Aorta (tissue), 5 donors: ENCODE measurements around the gene RHBDL3. TPM values are rescaled to one million over a fixed set of nuclear protein-coding genes. Genes with fewer than 3 reads are reported as not detected.

Source experiments
- ATAC-seq: fragments of 200-7000 bp; cut with Tn5 transposase; one replicate; pipeline ENCODE4 v1.9.1; 2022; ENCODE audit warnings: moderate library complexity; ENCODE audit not compliant: low FRiP score
- DNase-seq, 2 donors: peaks; one replicate each; pipeline ENCODE4 v3.0.0-alpha.2; 2020
- H3K27ac ChIP-seq, 2 donors: one replicate each; pipeline ENCODE4 v1.5.1; 2013; ENCODE audit warnings: low read length in 2 of 2, mild to moderate bottlenecking in 2 of 2, moderate library complexity in 2 of 2, control low read depth in 1 of 2, inconsistent platforms in 1 of 2, low read depth in 1 of 2
- H3K27me3 ChIP-seq, 2 donors: one replicate each; pipeline ENCODE4 v1.6.1; 2013; ENCODE audit warnings: control low read depth in 1 of 2, low read length in 1 of 2, mild to moderate bottlenecking in 1 of 2, moderate library complexity in 1 of 2; ENCODE audit not compliant: insufficient read depth in 2 of 2, control insufficient read depth in 1 of 2
- H3K36me3 ChIP-seq, 2 donors: one replicate each; pipeline ENCODE4 v1.6.1; 2013; ENCODE audit warnings: control low read depth in 1 of 2, low read length in 1 of 2, mild to moderate bottlenecking in 1 of 2; ENCODE audit not compliant: insufficient read depth in 2 of 2, control insufficient read depth in 1 of 2
- H3K4me1 ChIP-seq, 2 donors: one replicate each; pipeline ENCODE4 v1.6.1; 2013; ENCODE audit warnings: low read length in 2 of 2, control low read depth in 1 of 2, mild to moderate bottlenecking in 1 of 2, moderate library complexity in 1 of 2; ENCODE audit not compliant: insufficient read depth in 2 of 2, control insufficient read depth in 1 of 2
- H3K4me3 ChIP-seq, 2 donors: one replicate each; pipeline ENCODE4 v1.5.1; 2013; ENCODE audit warnings: low read length in 2 of 2, control low read depth in 1 of 2, mild to moderate bottlenecking in 1 of 2
- H3K9me3 ChIP-seq: one replicate; pipeline ENCODE4 v1.6.1; 2013; ENCODE audit warnings: mild to moderate bottlenecking, low read length; ENCODE audit not compliant: control insufficient read depth
- WGBS, 2 donors: extraction: QIAGEN DNeasy Blood & Tissue Kit; methylation state at CpG; one replicate each; pipeline ENCODE4 v1.1.7; 2013; 5-methylcytosine and 5-hydroxymethylcytosine counted together
- intact Hi-C, 2 donors: fragments of 100-400 bp; cut with DNase I; formaldehyde crosslinking; loops; one replicate each; pipeline versions ENCODE4 v1.14.2 to v1.15.0; 2022
- polyA plus RNA-seq, 2 donors: library from polyadenylated mRNA; stranded (reverse); fragments of 200-250 nt; gene quantifications; one replicate each; pipeline ENCODE4 v1.2.3, GENCODE V29; 2013
- total RNA-seq, 2 donors: library from RNA; stranded (reverse); fragmentation: NEBNext Ultra II Directional; extraction: Animal tissue kit (Norgen Biotek cat#: 25700); gene quantifications; one replicate each; pipeline ENCODE4 v1.2.1, GENCODE V29; 2021
- donor health status: healthy with polysubstance abuse.
- donor health status: Bipolar disorder and iron deficiency.
- donor health status: DM: no; HTN: no; CAD: no.
- donor health status: DM: no; HTN: no; CAD: no.
- donor health status: DM: yes; HTN: yes; CAD: no.

Gene RHBDL3
- total and polyA plus RNA-seq, 4 donors: 0.29 to 1.0 TPM; not detected in 2

DNA sequence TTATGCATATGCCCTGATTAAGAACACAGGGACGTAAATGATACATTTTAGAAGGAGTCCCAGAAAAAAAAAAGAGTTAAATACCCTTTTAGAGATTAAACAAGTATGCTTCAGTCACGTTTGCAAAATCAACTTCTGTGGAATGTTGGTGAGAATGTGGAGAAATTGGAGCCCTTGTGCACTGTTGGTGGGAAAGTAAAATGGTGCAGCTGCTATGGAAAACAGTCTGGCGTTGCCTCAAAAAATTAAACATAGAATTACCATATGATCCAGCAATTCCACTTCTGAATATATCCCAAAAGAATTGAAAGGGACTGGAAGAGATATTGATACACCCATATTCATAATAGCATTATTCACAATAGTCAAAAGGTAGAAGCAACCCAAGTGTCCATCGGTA is 26.5 kb downstream of the RHBDL3 start:
- Histone ChIP-seq H3K27ac (no peak overlapping the region), H3K9me3 (no peaks in the 10 kb centered on the region), H3K27me3 (no peaks in the 10 kb centered on the region), H3K36me3 (no peaks in the 10 kb centered on the region), H3K4me1 (no peaks in the 10 kb centered on the region), H3K4me3 (no peak overlapping the region)
- DNase-seq: no peak
- WGBS, 2 donors: 39 to 48% methylated on average over 4 of the region's 4 CpGs
- intact Hi-C loops: no loop called here
- no peak for ATAC-seq

DNA sequence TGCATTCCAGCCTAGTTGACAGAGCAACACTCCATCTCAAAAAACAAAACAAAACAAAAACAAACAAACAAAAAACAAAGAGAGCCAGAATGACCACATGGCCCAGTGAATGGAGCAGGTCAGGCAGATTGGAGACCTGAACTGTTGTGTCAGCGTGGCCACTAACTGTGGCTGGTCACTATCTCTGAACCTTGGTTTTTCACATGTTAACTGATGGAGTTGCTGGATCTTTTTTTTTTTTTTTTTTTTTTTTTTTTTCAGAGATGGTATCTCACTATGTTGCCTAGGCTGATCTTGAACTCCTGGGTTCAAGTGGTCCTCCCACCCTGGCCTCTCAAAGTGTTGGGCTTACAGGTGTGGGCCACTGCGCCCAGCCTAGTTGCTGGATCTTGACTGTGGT is 31.8 kb downstream of the RHBDL3 start:
- H3K4me1 ChIP-seq: no peaks in the 10 kb centered on the region
- H3K27ac ChIP-seq: no peak overlapping the region
- ATAC-seq: no peak
- H3K9me3 ChIP-seq: no peaks in the 10 kb centered on the region
- no peak overlapping the region for H3K4me3 ChIP-seq
- no peaks in the 10 kb centered on the region for H3K36me3 ChIP-seq
- intact Hi-C loops: no loop called here
- WGBS, 2 donors: 93 to 97% methylated on average over 2 of the region's 2 CpGs
- no peaks in the 10 kb centered on the region for H3K27me3 ChIP-seq
- no peak for DNase-seq

DNA sequence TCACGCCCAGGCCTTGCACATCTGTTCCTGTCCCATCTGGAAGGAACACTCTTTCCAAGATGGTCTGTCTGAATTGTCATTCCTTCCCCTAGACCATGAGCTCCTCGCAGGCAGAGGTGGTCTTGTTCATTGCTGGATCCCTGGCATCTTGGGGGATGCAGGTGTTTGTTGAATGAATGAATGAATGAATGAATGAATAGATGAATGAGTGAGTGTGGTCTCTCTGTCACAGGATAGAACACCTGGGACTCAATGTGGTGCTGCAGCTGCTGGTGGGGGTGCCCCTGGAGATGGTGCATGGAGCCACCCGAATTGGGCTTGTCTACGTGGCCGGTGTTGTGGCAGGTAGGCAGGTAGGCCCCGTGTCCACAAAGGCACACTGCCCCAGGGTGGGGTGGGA is 32.2 kb downstream of the RHBDL3 start:
- no peak for ATAC-seq
- no peaks in the 10 kb centered on the region for H3K4me1 ChIP-seq
- 94 to 96% methylated on average over 6 of the region's 6 CpGs for WGBS, 2 donors

DNA sequence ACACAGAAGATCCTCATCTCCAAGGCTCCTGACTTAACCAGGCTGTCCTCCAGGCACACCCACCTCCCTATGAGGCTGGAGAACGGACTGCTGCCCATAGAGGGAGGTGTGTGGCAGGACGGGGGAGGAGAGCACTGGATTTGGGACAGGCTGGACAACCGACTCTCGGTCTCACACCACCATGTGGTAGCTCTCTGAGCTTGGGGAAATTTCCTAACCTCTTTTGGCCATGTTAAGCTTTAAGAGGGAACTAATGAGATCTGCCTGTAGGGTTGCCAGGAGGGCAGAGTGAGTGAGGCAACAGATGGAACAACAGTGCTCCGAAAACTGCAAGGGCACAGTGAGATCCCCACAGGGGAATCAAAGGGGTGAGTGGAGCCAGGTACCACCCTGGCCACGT is 32.7 kb downstream of the RHBDL3 start:
- WGBS, 2 donors: 66 to 67% methylated on average over 6 of the region's 6 CpGs
- no peak for DNase-seq
- Histone ChIP-seq H3K36me3 (no peaks in the 10 kb centered on the region), H3K27me3 (no peaks in the 10 kb centered on the region), H3K4me3 (no peak overlapping the region), H3K9me3 (no peaks in the 10 kb centered on the region), H3K4me1 (no peaks in the 10 kb centered on the region), H3K27ac (no peak overlapping the region)
- peak; percentile 26 for ATAC-seq
- intact Hi-C loops: no loop called here

More for the DNA sequence above, 32.2 kb downstream of the RHBDL3 start:
- no peak for DNase-seq
- Histone ChIP-seq H3K36me3 (no peaks in the 10 kb centered on the region), H3K27ac (no peak overlapping the region), H3K4me3 (no peak overlapping the region), H3K27me3 (no peaks in the 10 kb centered on the region), H3K9me3 (no peaks in the 10 kb centered on the region)
- intact Hi-C loops: no loop called here

GRCh38 chr17:32298721-32299579 is 33.3 kb downstream of the RHBDL3 start:
- WGBS, 2 donors: 54 to 59% methylated on average over 13 of the region's 13 CpGs
- H3K27ac ChIP-seq: no peak overlapping the region
- no peaks in the 10 kb centered on the region for H3K36me3 ChIP-seq
- no peaks in the 10 kb centered on the region for H3K4me1 ChIP-seq
- ATAC-seq: no peak
- no peak for DNase-seq
- H3K9me3 ChIP-seq: no peaks in the 10 kb centered on the region
- intact Hi-C loops: no loop called here
- H3K27me3 ChIP-seq: no peaks in the 10 kb centered on the region
- H3K4me3 ChIP-seq: no peak overlapping the region

GRCh38 chr17:32299580-32300164 is 34.0 kb downstream of the RHBDL3 start:
- no peak overlapping the region for H3K27ac ChIP-seq
- ATAC-seq (no peak), DNase-seq (no peak)
- no peak overlapping the region for H3K4me3 ChIP-seq
- H3K4me1 ChIP-seq: no peaks in the 10 kb centered on the region
- H3K27me3 ChIP-seq: no peaks in the 10 kb centered on the region
- WGBS, 2 donors: 87 to 91% methylated on average over 7 of the region's 7 CpGs
- no peaks in the 10 kb centered on the region for H3K9me3 ChIP-seq
- intact Hi-C loops: no loop called here
- no peaks in the 10 kb centered on the region for H3K36me3 ChIP-seq

DNA sequence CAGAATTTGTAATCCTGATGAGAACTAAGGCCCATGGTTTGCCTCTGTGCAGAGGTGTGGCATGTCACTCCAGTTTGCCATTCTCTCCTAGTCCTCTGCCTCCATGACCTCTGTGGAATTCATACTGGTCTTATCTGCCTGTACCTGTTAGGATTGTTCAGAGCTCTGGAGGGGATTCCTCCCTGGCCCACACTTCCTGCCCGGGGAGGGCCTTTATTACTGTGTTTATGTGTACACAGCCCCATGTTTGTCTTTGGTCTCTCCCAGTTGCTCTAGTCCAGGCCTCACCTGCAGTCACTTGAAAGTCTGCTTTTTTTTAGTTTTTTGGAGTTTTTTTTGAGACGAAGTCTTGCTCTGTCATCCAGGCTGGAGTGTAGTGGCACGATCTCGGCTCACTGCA is 36.4 kb downstream of the RHBDL3 start:
- H3K36me3 ChIP-seq: no peaks in the 10 kb centered on the region
- ATAC-seq: no peak
- intact Hi-C loops: no loop called here
- WGBS, 2 donors: 76 to 86% methylated on average over 4 of the region's 4 CpGs
- H3K27ac ChIP-seq: no peak overlapping the region
- H3K9me3 ChIP-seq: no peaks in the 10 kb centered on the region
- H3K4me3 ChIP-seq: no peak overlapping the region
- H3K4me1 ChIP-seq: no peaks in the 10 kb centered on the region
- no peaks in the 10 kb centered on the region for H3K27me3 ChIP-seq
- DNase-seq: no peak

GRCh38 chr17:32302860-32303649 is 37.4 kb downstream of the RHBDL3 start:
- intact Hi-C loops: no loop called here
- H3K36me3 ChIP-seq: no peaks in the 10 kb centered on the region
- 88 to 92% methylated on average over 10 of the region's 10 CpGs for WGBS, 2 donors
- no peaks in the 10 kb centered on the region for H3K4me1 ChIP-seq
- ATAC-seq (no peak), DNase-seq (no peak)
- no peaks in the 10 kb centered on the region for H3K27me3 ChIP-seq
- no peak overlapping the region for H3K4me3 ChIP-seq
- H3K27ac ChIP-seq: no peak overlapping the region
- H3K9me3 ChIP-seq: no peaks in the 10 kb centered on the region
